ENCODE measurements around the gene CCDC59. TPM values are rescaled to one million over a fixed set of nuclear protein-coding genes. Genes with fewer than 3 reads are reported as not detected.

Gene CCDC59
- polyA plus RNA-seq, 1 donor (not counting 4 experiments of a cell fraction or from before 2014, with no cell fraction given), result 29.5 TPM

GRCh38 chr12:82375201-82375600, 17.0 kb upstream of the CCDC59 start:
- no peak overlapping the region for H3K27ac ChIP-seq (ENCODE audit: control insufficient read depth, insufficient read depth, low read length)
- dilution Hi-C loops (cut with MboI; ENCODE audit: extremely low pct_ligation_motif_present, low sequenced_read_pairs), result no loop called here

GRCh38 chr12:82366197-82366596, 8.0 kb upstream of the CCDC59 start:
- no peak for FAIRE-seq
- dilution Hi-C loops (cut with MboI; ENCODE audit: extremely low pct_ligation_motif_present, low sequenced_read_pairs), result no loop called here
- Histone ChIP-seq H3K27ac (ENCODE audit: control insufficient read depth, insufficient read depth, low read length) (no peak overlapping the region), H4K20me1 (ENCODE audit: control insufficient read depth, extremely low read depth, insufficient read depth, low read length) (no peaks in the 10 kb centered on the region), H3K9ac (ENCODE audit: control insufficient read depth, extremely low read depth, insufficient read depth, low read length) (no peak overlapping the region), H3K79me2 (ENCODE audit: control insufficient read depth, insufficient read depth, low read length) (no peaks in the 10 kb centered on the region), H3K4me2 (ENCODE audit: control insufficient read depth, extremely low read depth, insufficient read depth, low read depth, low read length) (no peak overlapping the region), H3K36me3 (ENCODE audit: control insufficient read depth in 2 of 2, extremely low read depth in 1 of 2, insufficient read depth in 2 of 2, low read length in 2 of 2) (no peaks in the 10 kb centered on the region), H3K9me3 (ENCODE audit: control insufficient read depth, low read depth, low read length) (no peaks in the 10 kb centered on the region), H3K27me3 (ENCODE audit: control insufficient read depth, extremely low read depth, insufficient read depth, low read length) (no peaks in the 10 kb centered on the region), H2AFZ (ENCODE audit: control insufficient read depth, low read length) (no peak overlapping the region), H3K4me3 (ENCODE audit: control insufficient read depth in 2 of 3, extremely low read depth in 1 of 3, insufficient read depth in 2 of 3, low read depth in 1 of 3, low read length in 3 of 3) (no peak overlapping the region), H3K9me1 (ENCODE audit: control insufficient read depth, extremely low read depth, insufficient read depth, low read length) (no peaks in the 10 kb centered on the region), H3K4me1 (ENCODE audit: control insufficient read depth, extremely low read depth, insufficient read depth, low read length) (no peaks in the 10 kb centered on the region)
- no peak for DNase-seq (ENCODE audit: low read depth, low spot score)
- TF ChIP-seq EZH2 (IDR thresholded peaks at IDR 0.05; ENCODE audit: low read length) (no peak), CTCF (optimal IDR thresholded peaks at IDR 0.05 in 1 of 3, IDR thresholded peaks at IDR 0.05 in 1 of 3, conservative IDR thresholded peaks at IDR 0.05 in 1 of 3; ENCODE audit: extremely low read depth in 1 of 3, insufficient read depth in 2 of 3, low read length in 3 of 3) (no peak)

More at GRCh38 chr12:82375201-82375600, 17.0 kb upstream of the CCDC59 start:
- no peak overlapping the region for H3K4me3 ChIP-seq (ENCODE audit: control insufficient read depth in 2 of 3, extremely low read depth in 1 of 3, insufficient read depth in 2 of 3, low read depth in 1 of 3, low read length in 3 of 3)
- no peak overlapping the region for H2AFZ ChIP-seq (ENCODE audit: control insufficient read depth, low read length)
- no peaks in the 10 kb centered on the region for H3K79me2 ChIP-seq (ENCODE audit: control insufficient read depth, insufficient read depth, low read length)
- TF ChIP-seq EZH2 (IDR thresholded peaks at IDR 0.05; ENCODE audit: low read length), result no peak
- no peak for TF ChIP-seq CTCF (optimal IDR thresholded peaks at IDR 0.05 in 1 of 3, IDR thresholded peaks at IDR 0.05 in 1 of 3, conservative IDR thresholded peaks at IDR 0.05 in 1 of 3; ENCODE audit: extremely low read depth in 1 of 3, insufficient read depth in 2 of 3, low read length in 3 of 3)
- no peaks in the 10 kb centered on the region for H3K9me1 ChIP-seq (ENCODE audit: control insufficient read depth, extremely low read depth, insufficient read depth, low read length)
- no peaks in the 10 kb centered on the region for H3K27me3 ChIP-seq (ENCODE audit: control insufficient read depth, extremely low read depth, insufficient read depth, low read length)
- no peaks in the 10 kb centered on the region for H3K4me1 ChIP-seq (ENCODE audit: control insufficient read depth, extremely low read depth, insufficient read depth, low read length)
- no peaks in the 10 kb centered on the region for H3K36me3 ChIP-seq (ENCODE audit: control insufficient read depth in 2 of 2, extremely low read depth in 1 of 2, insufficient read depth in 2 of 2, low read length in 2 of 2)
- DNase-seq (ENCODE audit: low read depth, low spot score) (no peak), FAIRE-seq (no peak)
- no peak overlapping the region for H3K9ac ChIP-seq (ENCODE audit: control insufficient read depth, extremely low read depth, insufficient read depth, low read length)
- no peaks in the 10 kb centered on the region for H3K9me3 ChIP-seq (ENCODE audit: control insufficient read depth, low read depth, low read length)
- H4K20me1 ChIP-seq (ENCODE audit: control insufficient read depth, extremely low read depth, insufficient read depth, low read length), result no peaks in the 10 kb centered on the region
- H3K4me2 ChIP-seq (ENCODE audit: control insufficient read depth, extremely low read depth, insufficient read depth, low read depth, low read length), result no peak overlapping the region

Measured in keratinocyte (primary cell).